NCI-H82 treated with DMSO at 0.1 percent for 48 hours (cell line): Measurements from ENCODE around the gene GNS.
A peak's percentile ranks its signal among the peaks of the same experiment; 100 is the strongest.
"Not testable (repeated sequence)": the region's sequence is repeated elsewhere in the genome, so short reads cannot be mapped to it uniquely, and the experiment has no call there.

Source experiments
- DNase-seq: peaks from one replicate; lab custom pipeline; 2025; ENCODE audit not compliant: unreplicated experiment; lab: John Stamatoyannopoulos, UW

Gene GNS

GRCh38 chr12:64759035-64759894 is at the start of gene GNS:
Gene GNS (minus strand): TSS chr12:64759406. CDS start chr12:64759276, 130 bp downstream.
- DNase-seq, result peak; percentile 80

- DNase-seq, result no peak
Observed at GRCh38 chr12:64808110-64808509, 48.9 kb upstream of the GNS start.

GRCh38 chr12:64806593-64807460 is 47.6 kb upstream of the GNS start:
- no peak for DNase-seq

GRCh38 chr12:64806173-64806572 is 47.0 kb upstream of the GNS start:
- DNase-seq, result no peak

GRCh38 chr12:64802180-64802775 is 43.1 kb upstream of the GNS start:
- DNase-seq, result not testable (repeated sequence)

- DNase-seq, result no peak
Observed at GRCh38 chr12:64801381-64801780, 42.2 kb upstream of the GNS start.

GRCh38 chr12:64800640-64801039 is 41.4 kb upstream of the GNS start:
- no peak for DNase-seq

GRCh38 chr12:64798165-64798564 is 39.0 kb upstream of the GNS start:
- DNase-seq, result no peak

- DNase-seq, result no peak
Observed at GRCh38 chr12:64797156-64797555, 38.0 kb upstream of the GNS start.

GRCh38 chr12:64796205-64796845 is 37.1 kb upstream of the GNS start:
- DNase-seq, result peak; percentile 63

GRCh38 chr12:64794305-64794704 is 35.1 kb upstream of the GNS start:
- no peak for DNase-seq

GRCh38 chr12:64793610-64794009 is 34.4 kb upstream of the GNS start:
- no peak for DNase-seq

GRCh38 chr12:64792128-64792527 is 32.9 kb upstream of the GNS start:
- DNase-seq, result no peak

GRCh38 chr12:64791036-64791435 is 31.8 kb upstream of the GNS start:
- DNase-seq, result no peak

- no peak for DNase-seq
Observed at GRCh38 chr12:64790166-64790565, 31.0 kb upstream of the GNS start.

GRCh38 chr12:64785838-64786237 is 26.6 kb upstream of the GNS start:
- DNase-seq, result no peak

GRCh38 chr12:64782191-64782876 is 23.1 kb upstream of the GNS start:
- DNase-seq, result no peak

- DNase-seq, result no peak
Observed at GRCh38 chr12:64781280-64782190, 22.3 kb upstream of the GNS start.

- DNase-seq, result no peak
Observed at GRCh38 chr12:64780531-64781279, 21.5 kb upstream of the GNS start.
